GM21447 (cell line): ENCODE results near the gene THOP1.

Experiments
- ATAC-seq: cut with Tn5 transposase; IDR thresholded peaks from one replicate; pipeline ENCODE4 v1.9.1; 2021; ENCODE audit not compliant: unreplicated experiment

THOP1 gene

DNA sequence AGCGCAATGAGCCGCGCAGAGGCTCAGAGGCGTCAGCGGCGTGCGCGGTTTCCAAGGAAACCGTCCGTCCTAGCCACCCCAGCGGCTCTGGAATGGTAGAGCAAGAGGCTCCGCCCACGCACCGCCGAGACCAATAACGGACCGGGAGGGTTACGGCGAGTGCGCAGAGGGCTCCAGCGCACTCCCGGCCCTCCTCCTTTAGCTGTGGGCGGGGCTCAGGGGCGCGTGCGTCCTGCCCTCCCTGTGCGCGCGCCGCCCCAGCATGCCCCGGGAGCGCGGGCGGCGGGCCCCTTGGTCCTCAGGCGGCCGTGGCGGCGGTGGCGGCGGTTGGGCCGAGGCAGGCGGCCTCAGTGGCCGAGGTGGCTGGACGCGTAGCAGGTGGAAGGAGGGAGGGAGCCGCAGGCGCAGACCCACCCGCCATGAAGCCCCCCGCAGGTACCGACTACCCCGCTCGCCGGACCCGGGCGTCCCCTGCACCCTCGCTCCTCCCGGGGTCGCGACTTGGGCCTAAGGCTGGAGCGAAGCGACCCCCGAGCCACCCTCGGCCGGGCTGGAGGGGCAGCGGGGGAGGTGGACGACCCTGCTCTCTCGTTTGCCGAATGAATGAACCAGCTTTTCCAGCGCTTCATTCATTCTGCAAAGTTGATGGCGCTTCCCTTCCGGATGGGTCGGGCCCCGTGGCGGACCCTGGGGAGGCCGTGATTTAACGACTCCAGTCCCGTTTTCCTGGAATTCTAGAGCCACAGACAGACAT lies at the start of gene THOP1:
Gene THOP1, plus strand, starts transcription at position 260 of the 754 bp plus-strand sequence. Its CDS starts 160 bp downstream, at position 420.
- peak; percentile 59 for ATAC-seq

DNA sequence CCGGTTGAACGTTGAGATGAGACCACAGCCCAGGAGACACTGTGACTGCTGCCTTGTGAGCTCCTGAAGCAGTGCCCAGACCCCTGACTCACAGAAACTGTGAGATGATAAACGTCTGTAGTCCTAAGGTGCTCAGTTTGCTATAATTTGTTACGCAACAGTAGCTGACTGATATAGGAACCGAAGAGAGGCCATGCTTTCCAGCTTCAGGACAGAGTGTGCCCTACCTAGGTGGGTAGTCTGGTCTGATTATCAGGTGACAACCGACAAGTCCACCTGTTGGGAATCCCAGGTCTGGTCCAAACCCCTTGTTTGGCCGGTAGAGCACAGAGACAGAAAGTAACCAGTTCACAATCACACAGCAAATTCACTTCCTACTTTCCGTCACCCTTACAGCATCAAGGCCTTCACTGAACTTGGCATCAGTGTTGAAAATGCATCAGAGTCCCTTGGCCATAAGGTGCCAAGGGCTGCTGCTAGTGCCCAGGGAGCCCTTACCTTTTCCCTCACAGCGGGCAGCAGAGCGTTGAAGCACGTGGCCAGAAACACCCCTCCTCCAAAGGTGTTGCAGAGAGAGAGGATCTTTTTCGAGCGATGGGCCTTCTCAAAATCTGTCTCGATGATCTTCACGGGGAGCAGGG lies 48.6 kb upstream of the THOP1 start:
- ATAC-seq, result no peak

DNA sequence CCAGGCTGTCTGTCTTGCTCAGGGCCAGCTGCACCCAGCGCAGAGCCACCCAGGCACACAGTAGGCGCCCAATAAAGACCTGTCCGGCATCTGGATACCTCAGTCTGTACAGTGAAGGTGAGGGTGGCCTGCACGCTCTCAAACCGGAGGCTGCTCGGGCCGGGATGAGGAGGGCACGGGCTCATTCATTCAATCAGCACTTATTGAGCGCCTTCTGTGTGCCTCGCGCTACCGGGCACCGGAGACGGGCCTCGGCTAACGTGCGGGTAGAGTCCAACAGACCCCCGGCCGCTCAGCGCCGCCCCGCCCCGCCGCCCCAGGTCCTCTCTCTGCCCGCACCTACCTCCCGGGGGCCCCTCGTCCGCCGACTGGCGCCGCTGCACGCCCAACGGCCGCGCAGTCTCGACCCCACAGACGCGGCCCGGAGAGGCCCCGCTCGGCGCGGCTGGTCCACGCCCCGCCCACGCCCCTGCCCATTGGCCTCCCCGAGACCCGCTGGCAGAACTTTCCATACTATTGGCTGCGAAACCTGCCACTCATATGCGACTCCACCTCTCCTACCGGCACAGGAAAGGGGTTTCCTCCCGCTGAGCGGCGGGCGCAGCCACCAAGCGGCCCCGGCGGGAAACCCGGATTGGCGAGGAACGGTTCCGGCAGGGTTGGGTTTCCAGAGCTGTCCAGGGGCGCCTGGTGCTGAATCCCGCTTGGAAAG lies 45.5 kb upstream of the THOP1 start, which contains the start of gene SLC39A3:
Gene SLC39A3, minus strand, starts transcription at position 416 of the 712 bp plus-strand sequence. CDS start 2,760 bp downstream, outside the sequence.
- ATAC-seq, result peak; percentile 90

DNA sequence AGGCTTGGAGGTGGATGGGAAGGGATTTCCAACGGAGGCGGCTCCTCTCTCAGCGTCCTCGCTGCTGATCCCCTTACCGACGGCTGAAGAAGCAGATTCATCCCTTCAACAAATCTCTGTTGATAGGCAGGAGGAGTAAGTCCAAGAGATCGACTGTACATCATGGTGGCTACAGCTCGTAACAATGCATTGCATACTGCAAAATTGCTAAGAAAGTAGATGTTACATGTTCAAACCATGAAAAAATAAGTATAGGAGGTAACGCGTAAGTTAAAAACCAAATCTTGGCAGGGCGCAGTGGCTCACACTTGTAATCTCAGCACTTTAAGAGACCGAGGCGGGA lies 45.0 kb upstream of the THOP1 start:
- no peak for ATAC-seq

DNA sequence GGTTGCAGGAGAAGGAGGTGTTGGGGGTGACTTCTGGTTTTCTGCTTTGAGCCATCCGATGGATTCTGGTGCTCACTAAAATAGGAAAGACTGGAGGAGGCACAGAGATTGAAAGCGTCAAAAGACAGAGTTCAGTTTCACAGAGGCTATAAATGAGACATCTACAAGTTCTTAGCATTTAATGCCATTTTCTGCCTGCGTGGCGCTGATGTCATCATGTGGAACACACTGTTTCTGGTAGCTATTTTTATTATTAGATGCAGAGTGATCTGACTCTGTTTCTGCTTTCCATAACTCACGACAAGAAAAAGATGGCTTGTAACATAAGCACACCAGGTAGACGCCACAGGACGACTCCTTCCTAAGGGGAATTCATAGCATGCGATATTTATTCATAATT lies 42.2 kb upstream of the THOP1 start:
- ATAC-seq, result no peak

DNA sequence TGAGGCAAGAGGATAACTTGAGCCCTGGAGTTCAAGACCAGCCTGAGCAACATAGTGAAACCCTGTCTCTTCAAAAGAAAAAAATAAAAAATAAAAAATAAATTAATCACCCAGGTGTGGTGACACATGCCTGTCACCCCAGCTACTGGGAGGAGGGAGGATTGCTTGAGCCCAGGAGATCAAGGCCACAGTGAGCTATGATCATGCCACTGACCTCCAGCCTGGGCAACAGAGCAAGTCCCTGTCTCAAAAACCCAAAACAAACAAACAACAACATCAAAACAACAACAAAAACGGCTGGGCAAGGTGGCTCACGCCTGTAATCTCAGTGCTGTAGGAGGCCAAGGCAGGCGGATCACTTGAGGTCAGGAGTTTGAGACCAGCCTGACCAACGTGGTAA lies 41.2 kb upstream of the THOP1 start:
- no peak for ATAC-seq

- ATAC-seq, result no peak
These were observed 38.0 kb upstream of the THOP1 start for GRCh38 chr19:2747349-2747748.

DNA sequence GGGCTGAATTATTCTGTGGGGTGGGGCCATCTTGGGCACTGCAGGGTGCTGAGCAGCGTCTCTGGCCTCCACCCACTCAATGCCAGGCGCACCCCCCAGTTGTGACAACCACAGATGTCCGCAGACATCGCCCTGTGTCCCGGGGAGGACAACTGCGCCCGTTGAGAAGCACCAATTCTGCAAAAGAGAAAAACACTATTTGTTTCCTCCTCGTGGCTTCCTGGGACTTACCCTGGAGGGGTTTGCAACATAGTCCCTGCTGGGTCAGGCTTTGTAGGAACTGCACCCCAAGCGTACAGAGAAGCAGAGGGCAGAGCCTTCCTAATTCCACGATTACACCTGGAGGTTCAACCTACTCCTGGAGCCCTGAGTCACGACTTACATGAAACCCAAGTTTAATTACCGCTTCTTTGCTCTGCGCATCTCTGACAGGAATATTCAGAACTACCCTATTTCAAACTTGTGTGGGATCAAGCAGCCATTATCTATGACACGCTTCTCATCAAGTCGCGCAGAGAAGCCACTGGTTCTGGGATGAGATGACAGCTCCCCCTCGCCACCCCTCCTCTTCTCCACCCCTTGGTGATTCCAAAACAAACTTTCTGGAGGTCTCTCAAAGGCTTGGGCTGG lies 34.4 kb upstream of the THOP1 start:
- ATAC-seq, result no peak

DNA sequence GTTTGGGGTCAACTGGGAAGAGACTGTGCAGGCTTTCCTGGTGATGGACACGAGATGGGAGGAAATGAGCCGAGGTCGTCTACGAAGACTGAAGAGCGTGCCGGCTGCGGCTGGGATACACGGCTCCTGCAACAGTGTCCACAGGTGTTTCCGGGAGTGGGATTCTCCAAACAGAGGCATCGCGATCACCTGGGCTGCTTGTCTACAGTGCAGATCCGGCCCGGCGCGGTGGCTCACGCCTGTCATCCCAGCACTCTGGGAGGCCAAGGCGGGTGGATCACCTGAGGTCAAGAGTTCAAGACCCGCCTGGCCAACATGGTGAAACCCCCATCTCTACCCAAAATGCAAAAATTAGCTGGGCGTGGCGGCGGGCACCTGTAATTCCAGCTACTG lies 33.9 kb upstream of the THOP1 start:
- no peak for ATAC-seq

GRCh38 chr19:2754659-2755447 lies 30.4 kb upstream of the THOP1 start:
- no peak for ATAC-seq

DNA sequence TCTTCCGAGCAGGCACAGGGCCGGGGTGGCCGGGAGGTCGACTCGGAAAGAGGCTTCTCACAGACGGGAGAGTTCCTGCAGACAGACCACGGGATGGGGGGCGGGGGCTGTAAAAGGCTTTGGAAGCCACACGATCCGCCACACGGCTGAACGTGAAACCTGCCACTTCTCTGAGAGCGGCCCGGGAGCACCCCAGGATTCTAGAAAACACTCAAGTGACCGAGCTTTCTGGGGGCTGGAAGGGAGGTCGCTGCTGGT lies 29.9 kb upstream of the THOP1 start:
- ATAC-seq, result no peak

- no peak for ATAC-seq
These were observed 29.5 kb upstream of the THOP1 start for GRCh38 chr19:2755811-2756210.

GRCh38 chr19:2756477-2756876 lies 28.8 kb upstream of the THOP1 start:
- no peak for ATAC-seq

- no peak for ATAC-seq
These were observed 28.1 kb upstream of the THOP1 start for GRCh38 chr19:2756921-2757881.

DNA sequence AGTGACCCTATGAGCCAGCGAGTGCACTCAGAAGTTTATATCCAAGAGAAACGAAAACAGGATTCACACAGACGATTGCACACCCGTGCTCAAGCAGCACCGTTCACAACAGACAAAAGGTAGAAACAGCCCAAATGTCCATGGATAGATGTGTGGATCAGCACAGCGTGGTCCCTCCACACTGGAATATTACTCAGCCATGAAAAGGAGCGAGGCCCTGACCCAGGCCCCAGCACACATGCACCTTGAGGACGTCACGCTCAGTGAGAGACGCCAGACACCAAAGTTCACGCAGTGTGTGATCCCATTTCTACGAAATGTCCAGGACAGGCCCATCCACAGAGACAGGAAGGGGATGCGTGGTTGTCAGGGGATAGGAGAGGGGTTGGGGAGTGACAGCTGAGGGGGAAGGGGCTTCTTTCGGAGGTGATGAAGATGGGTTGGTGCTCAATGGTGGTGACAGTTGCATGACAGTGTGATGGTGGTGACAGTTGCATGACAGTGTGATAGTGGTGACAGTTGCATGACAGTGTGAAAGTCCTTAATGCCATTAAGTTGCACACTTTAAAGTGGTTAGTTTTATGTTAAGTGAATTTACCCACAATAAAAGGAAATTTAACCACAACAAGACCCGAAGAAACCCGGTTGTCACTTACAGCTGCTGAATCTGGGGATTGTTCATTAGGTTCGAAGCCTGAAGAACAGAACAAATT lies 26.5 kb upstream of the THOP1 start:
- no peak for ATAC-seq

GRCh38 chr19:2759362-2759761 lies 25.9 kb upstream of the THOP1 start:
- ATAC-seq, result no peak

DNA sequence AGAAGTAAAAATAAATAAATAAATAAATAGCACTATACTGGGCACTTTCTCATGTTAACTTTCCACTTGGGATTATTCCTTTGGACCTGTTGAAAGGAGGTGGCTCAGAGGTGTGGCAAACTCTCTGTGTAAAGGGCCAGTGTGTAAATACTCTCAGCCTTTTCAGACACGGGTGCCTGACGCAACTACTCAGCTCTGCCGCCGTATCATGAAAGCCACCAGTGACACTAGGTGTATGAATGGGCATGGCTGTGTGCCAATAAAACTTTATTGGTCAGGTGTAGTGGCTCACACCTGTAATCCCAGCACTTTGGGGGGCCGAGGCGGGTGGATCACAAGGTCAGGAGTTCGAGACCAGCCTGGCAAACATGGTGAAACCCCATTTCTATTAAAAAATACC lies 25.3 kb upstream of the THOP1 start:
- ATAC-seq, result no peak

DNA sequence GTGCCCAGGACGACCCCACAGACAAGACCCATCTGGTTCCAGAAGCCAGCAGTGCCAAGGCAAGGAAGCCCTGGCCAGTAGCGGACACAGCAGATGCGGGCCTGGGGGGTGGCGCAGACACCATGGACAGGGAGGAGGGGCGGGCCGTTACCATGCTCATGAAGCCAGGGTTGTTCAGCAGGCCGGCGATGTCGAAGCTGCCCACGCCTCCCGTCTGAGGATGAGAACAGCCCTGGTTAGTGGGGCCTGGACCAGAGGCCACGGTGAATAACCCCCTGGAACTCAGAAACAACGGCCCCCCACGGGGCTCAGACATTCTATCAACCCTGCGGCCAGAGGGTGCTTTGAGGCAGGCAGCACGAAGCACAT lies 24.0 kb upstream of the THOP1 start:
- ATAC-seq, result no peak
